Gastrocnemius medialis (tissue), 4 donors: ENCODE measurements around the gene COX5A.

Source experiments
- POLR2A ChIP-seq, 2 donors: fragments of 450-650 bp; IDR thresholded peaks; one replicate each; pipeline ENCODE4 v1.6.1; 2017; ENCODE audit warnings: antibody characterized with exemption in 2 of 2, mild to moderate bottlenecking in 2 of 2, moderate library complexity in 2 of 2
- TF ChIP-seq, protein P1 (sequence below), 5 experiments: fragments of 450-650 bp in 3 of 5; fragments of 200-600 bp in 2 of 5; sonication (generic) in 2 of 5; IDR thresholded peaks in 4 of 5; conservative IDR thresholded peaks in 1 of 5; 1 replicate in 4 of 5; 2 replicates in 1 of 5; pipeline ENCODE4 v1.5.1; 2016 to 2019; ENCODE audit warnings: antibody characterized with exemption in 5 of 5, mild to moderate bottlenecking in 3 of 5, moderate library complexity in 3 of 5

DNA sequence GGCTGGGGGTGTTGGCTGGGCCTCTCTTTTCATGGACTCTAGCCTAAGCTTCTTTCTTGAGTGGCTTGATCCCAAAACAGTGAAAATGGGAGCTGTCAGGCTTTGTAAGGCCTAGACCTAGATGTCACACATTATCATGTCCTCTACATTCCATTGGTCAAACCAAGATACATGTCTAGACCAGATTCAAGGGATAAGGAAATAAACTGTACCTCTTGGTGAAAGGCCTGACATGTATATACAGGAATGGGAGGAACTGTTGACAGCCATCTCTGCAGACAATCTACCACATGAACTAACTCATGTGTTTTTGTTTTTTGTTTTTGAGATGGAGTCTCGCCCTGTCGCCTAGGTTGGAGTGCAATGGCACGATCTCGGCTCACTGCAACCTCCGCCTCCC lies 29.8 kb upstream of the COX5A start:
- TF ChIP-seq, protein P1, sequence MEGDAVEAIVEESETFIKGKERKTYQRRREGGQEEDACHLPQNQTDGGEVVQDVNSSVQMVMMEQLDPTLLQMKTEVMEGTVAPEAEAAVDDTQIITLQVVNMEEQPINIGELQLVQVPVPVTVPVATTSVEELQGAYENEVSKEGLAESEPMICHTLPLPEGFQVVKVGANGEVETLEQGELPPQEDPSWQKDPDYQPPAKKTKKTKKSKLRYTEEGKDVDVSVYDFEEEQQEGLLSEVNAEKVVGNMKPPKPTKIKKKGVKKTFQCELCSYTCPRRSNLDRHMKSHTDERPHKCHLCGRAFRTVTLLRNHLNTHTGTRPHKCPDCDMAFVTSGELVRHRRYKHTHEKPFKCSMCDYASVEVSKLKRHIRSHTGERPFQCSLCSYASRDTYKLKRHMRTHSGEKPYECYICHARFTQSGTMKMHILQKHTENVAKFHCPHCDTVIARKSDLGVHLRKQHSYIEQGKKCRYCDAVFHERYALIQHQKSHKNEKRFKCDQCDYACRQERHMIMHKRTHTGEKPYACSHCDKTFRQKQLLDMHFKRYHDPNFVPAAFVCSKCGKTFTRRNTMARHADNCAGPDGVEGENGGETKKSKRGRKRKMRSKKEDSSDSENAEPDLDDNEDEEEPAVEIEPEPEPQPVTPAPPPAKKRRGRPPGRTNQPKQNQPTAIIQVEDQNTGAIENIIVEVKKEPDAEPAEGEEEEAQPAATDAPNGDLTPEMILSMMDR (IDR thresholded peaks at IDR 0.05 in 4 of 5, conservative IDR thresholded peaks at IDR 0.05 in 1 of 5): no peak
- no peak for TF ChIP-seq POLR2A (IDR thresholded peaks at IDR 0.05)
